AG04449 (cell line): ENCODE results near the gene PDCD2.

ENCODE experiments used
- CTCF ChIA-PET: fragments of 350-600 bp; formaldehyde crosslinking; extraction: SDS; loops from one replicate; lab custom pipeline; 2021; ENCODE audit warnings: antibody characterized with exemption; lab: Yijun Ruan, JAX
- POLR2A ChIA-PET: fragments of 400-600, 350-600 bp; formaldehyde crosslinking; extraction: SDS; loops from one replicate; lab custom pipeline; 2020; ENCODE audit warnings: antibody characterized with exemption, inconsistent platforms; lab: Yijun Ruan, JAX
- DNase-seq: peaks from one replicate; pipeline ENCODE4 v3.0.0-alpha.2; 2010; ENCODE audit warnings: low read depth, low spot score
- H3K4me3 ChIP-seq: 2 replicates; pipeline ENCODE4 v1.5.1; 2011; ENCODE audit warnings: low read depth, mild to moderate bottlenecking, control low read depth, low read length
- TF ChIP-seq, protein P1 (sequence below): IDR thresholded peaks from one replicate; pipeline ENCODE4 v1.5.1; 2011; ENCODE audit warnings: mild to moderate bottlenecking, moderate library complexity, low read length, control low read depth, inconsistent platforms; ENCODE audit not compliant: insufficient read depth; ENCODE audit errors: missing control alignments

The PDCD2 gene

GRCh38 chr6:170564936-170565530 lies 19.4 kb downstream of the PDCD2 start:
- TF ChIP-seq, protein P1, sequence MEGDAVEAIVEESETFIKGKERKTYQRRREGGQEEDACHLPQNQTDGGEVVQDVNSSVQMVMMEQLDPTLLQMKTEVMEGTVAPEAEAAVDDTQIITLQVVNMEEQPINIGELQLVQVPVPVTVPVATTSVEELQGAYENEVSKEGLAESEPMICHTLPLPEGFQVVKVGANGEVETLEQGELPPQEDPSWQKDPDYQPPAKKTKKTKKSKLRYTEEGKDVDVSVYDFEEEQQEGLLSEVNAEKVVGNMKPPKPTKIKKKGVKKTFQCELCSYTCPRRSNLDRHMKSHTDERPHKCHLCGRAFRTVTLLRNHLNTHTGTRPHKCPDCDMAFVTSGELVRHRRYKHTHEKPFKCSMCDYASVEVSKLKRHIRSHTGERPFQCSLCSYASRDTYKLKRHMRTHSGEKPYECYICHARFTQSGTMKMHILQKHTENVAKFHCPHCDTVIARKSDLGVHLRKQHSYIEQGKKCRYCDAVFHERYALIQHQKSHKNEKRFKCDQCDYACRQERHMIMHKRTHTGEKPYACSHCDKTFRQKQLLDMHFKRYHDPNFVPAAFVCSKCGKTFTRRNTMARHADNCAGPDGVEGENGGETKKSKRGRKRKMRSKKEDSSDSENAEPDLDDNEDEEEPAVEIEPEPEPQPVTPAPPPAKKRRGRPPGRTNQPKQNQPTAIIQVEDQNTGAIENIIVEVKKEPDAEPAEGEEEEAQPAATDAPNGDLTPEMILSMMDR = no peak
- DNase-seq = no peak
- ChIA-PET POLR2A (no interaction called here), CTCF (interaction anchor here (1.2 kb wide), 1 partner anchor 10 kb away, joined by 3 read pairs; no protein-coding TSS in a partner anchor)
- H3K4me3 ChIP-seq = no peak overlapping the region

- ChIA-PET CTCF (no interaction called here), POLR2A (no interaction called here)
- no peak overlapping the region for H3K4me3 ChIP-seq
- no peak for DNase-seq
- TF ChIP-seq, protein P1 = no peak
These were observed 22.9 kb downstream of the PDCD2 start for GRCh38 chr6:170561555-170561954.

- TF ChIP-seq, protein P1 = no peak
- no peak for DNase-seq
- peak overlapping the region; percentile 90 for H3K4me3 ChIP-seq
- POLR2A ChIA-PET = interaction anchor here (1.2 kb wide), 1 partner anchor 150 kb away, joined by 5 read pairs; no protein-coding TSS in a partner anchor
- CTCF ChIA-PET = interaction anchor here (1.0 to 2.1 kb wide), 2 partner anchors 9 to 28 kb away, joined by 3 to 5 read pairs; no protein-coding TSS in a partner anchor
These were observed 29.1 kb downstream of the PDCD2 start for GRCh38 chr6:170555305-170555704.

- H3K4me3 ChIP-seq = peak overlapping the region; percentile 90
- ChIA-PET POLR2A (interaction anchor here (1.2 kb wide), 1 partner anchor 149 kb away, joined by 5 read pairs; no protein-coding TSS in a partner anchor), CTCF (interaction anchor here (1.1 to 2.1 kb wide), 2 partner anchors 29 to 1660 kb away, joined by 3 to 5 read pairs; no protein-coding TSS in a partner anchor)
- TF ChIP-seq, protein P1 = no peak
- DNase-seq = no peak
These were observed 29.7 kb downstream of the PDCD2 start for GRCh38 chr6:170554796-170555137.

- TF ChIP-seq, protein P1 = no peak
- peak within 1 kb of the TSS; percentile 90 for H3K4me3 ChIP-seq
- DNase-seq = peak; percentile 95
- ChIA-PET POLR2A (interaction anchor here (0.6 to 2.6 kb wide), 5 partner anchors 9 to 803 kb away, joined by 3 to 11 read pairs (median 4); partner anchors contain the start of genes DYNLT2, ERMARD and PDCD2), CTCF (interaction anchor here (1.1 to 2.1 kb wide), 2 partner anchors 29 to 1660 kb away, joined by 3 to 5 read pairs; no protein-coding TSS in a partner anchor)
These were observed 30.2 kb downstream of the PDCD2 start, which contains the start of gene TBP for GRCh38 chr6:170554013-170554795. TSS of gene TBP (plus strand) at chr6:170554369. CDS start at chr6:170557030, 2,661 bp downstream.
